GM12874 (cell line): ENCODE results near the gene PROC.

ENCODE experiments used
- TF ChIP-seq, protein P1 (sequence below): IDR thresholded peaks from 2 replicates; pipeline ENCODE4 v1.5.1; 2011; ENCODE audit warnings: low read depth, mild to moderate bottlenecking, control low read depth, low read length, moderate library complexity; ENCODE audit not compliant: insufficient read depth

The PROC gene

DNA sequence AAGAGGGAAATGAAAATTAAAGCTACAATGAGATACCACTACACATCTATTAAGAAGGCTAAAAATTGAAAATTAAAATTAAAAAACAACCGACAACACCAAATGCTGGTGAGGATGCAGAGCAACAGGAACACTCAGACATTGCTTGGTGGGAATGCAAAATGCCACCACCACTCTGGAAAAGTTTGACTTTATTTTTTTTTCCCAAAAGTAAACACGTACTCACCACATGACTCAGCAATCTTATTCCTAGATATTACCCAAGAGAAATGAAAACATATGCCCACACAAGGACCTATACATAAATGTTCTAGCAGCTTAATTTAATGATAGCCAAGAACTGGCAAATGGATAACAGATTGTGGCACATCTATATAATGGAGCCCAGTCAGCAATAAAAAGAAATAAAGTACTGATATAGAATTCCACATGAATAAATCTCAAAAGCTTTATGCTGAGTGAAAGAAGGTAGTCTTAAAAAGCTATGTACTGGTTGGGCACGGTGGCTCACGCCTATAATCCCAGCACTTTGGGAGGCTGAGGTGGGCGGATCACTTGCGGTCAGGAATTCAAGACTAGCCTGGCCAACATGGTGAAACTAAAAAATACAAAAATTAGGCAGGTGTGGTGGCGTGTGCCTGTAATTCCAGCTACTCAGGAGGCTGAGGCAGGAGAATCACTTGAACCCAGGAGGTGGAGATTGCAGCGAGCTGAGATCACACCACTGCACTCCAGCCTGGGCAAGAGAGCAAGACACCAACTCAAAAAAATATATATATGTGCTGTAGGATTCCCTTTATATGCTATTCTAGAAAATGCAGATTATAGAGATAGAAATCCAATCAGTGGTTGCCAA lies 4.2 kb upstream of the PROC start:
- TF ChIP-seq, protein P1, sequence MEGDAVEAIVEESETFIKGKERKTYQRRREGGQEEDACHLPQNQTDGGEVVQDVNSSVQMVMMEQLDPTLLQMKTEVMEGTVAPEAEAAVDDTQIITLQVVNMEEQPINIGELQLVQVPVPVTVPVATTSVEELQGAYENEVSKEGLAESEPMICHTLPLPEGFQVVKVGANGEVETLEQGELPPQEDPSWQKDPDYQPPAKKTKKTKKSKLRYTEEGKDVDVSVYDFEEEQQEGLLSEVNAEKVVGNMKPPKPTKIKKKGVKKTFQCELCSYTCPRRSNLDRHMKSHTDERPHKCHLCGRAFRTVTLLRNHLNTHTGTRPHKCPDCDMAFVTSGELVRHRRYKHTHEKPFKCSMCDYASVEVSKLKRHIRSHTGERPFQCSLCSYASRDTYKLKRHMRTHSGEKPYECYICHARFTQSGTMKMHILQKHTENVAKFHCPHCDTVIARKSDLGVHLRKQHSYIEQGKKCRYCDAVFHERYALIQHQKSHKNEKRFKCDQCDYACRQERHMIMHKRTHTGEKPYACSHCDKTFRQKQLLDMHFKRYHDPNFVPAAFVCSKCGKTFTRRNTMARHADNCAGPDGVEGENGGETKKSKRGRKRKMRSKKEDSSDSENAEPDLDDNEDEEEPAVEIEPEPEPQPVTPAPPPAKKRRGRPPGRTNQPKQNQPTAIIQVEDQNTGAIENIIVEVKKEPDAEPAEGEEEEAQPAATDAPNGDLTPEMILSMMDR: no peak

DNA sequence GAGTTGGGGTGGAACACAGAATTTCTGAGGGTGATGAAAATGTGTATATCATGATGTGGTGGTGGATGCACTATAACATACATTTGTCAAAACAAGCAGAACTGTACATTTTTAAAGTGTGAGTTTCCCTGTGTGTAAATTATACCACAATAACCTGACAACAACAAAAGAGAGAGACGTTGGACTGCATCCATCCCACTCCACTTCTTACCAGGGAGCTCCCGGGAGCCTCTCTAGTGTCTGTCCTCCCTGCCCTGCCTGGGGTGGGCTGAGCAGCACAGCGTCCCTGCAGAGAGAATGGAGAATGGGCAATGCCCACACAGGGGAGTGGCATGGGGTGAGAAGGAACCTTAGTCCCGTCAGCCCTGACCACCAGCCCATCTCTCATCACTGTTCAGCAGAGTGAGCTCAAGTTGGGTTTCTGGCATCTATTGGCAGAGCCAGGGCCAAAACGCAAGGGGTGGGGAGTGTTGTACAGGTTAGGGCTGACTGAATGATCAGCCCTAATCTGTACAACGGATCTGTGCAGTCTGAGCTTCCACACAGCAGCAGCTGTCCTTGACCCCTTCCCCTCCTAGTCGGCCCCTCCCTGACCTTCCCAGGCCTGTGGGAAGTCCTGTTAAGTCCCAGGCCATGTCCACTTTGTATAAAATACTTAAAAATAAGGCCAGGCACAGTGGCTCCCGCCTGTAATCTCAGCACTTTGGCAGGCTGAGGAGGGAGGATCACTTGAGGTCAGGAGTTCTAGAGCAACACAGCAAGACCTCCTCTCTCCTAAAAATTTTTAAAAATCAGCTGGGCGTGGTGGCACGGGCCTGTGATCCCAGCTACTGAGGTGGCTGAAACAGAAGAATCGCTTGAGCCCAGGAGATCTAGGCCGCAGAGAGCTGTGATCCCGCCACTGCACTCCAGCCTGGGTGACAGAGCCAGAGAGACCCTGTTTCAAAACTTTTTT lies 3.3 kb upstream of the PROC start:
- TF ChIP-seq, protein P1: no peak

DNA sequence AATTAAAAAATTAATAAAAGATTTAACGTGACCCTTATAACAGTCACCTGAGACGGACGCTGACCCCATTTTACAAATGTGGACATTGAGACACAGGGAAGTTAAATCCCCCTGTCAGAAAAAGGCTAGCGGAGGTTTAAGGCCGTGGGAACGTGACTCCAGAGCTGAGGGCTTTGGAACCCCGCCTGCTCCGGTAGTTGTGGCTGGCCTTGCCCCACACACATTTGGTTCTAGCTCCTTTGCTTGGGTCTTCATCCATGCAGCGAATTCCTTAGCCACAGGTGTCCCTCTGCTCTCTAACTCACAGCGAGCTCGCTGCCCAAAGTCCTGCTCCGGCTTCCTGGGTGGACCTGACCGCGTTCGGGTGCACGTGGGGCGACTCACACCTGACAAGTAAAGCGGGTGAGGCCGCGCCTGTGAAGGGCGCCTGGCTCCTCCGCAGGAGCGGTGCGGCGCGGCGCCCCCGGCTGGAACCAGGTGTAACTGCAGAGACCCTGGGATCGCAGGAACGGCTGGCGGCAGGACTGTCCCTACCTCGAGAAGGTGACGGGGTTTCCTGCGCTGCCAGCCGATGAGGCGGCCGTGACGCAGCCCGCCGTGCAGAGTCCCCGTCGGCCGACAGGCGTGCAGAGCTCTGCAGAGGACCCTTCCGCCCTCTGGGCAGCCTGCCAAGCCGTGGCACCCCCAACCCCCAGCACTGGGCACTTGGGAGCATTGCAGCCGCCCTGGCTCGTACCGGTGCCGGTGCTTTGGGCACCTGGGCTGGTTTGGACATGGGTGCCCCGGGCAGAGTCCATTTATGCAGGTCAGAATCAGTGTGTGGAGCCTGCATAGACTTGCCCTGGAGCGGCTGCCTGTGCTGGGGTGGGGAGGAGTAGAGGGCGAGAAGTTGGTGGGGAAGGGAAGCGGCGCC lies 2.4 kb upstream of the PROC start:
- TF ChIP-seq, protein P1: peak; percentile 89

DNA sequence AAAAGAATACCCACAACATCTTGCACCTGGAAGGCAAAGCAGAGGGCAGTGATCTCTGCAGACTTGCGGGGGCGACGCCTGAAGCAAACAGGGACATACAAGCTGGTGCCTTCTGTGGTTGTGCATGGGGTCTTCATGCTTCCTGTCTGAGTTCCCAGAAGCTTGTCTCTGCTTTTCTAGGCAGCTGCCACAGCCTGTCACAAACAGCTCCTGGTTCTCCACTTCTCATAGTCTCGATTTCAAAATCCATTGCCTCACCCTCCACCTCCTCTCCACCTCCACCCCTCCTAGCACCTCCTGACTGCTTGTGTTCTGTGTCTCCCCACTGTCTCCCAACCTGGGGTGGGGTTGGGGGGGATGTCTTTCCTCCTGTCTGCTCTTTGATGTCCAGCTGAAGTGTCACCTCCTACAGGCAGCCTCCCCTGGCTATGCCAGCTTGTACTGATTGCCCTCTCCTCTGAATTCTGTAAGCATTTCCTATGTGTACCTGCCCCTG lies 1.7 kb upstream of the PROC start:
- TF ChIP-seq, protein P1: no peak

DNA sequence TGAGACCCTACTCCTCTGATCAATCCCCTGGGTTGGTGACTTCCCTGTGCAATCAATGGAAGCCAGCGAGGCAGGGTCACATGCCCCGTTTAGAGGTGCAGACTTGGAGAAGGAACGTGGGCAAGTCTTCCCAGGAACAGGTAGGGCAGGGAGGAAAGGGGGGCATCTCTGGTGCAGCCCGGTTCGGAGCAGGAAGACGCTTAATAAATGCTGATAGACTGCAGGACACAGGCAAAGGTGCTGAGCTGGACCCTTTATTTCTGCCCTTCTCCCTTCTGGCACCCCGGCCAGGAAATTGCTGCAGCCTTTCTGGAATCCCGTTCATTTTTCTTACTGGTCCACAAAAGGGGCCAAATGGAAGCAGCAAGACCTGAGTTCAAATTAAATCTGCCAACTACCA lies 821 bp upstream of the PROC start:
- TF ChIP-seq, protein P1: no peak

DNA sequence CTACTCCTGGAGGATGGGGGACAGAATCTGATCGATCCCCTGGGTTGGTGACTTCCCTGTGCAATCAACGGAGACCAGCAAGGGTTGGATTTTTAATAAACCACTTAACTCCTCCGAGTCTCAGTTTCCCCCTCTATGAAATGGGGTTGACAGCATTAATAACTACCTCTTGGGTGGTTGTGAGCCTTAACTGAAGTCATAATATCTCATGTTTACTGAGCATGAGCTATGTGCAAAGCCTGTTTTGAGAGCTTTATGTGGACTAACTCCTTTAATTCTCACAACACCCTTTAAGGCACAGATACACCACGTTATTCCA lies 844 bp downstream of the PROC start:
- TF ChIP-seq, protein P1: no peak
